A549 (cell line): ENCODE measurements around the gene PTPN4. TPM values are rescaled to one million over a fixed set of nuclear protein-coding genes. Genes with fewer than 3 reads are reported as not detected.
A peak's percentile ranks its signal among the peaks of the same experiment; 100 is the strongest.

ENCODE experiments used
- ATAC-seq, 2 experiments: fragments of 200-7000 bp in 1 of 2; fragments of >200 bp in 1 of 2; cut with Nextera tagmentation in 1 of 2; cut with Tn5 transposase in 1 of 2; 3 replicates each; pipeline versions ENCODE4 v1.8.0 to v1.9.1; 2018 to 2020; ENCODE audit warnings: mild to moderate bottlenecking in 1 of 2, moderate library complexity in 1 of 2
- CTCF ChIA-PET: fragments of 300-600 bp; sonication (Branson Sonifier 250); formaldehyde crosslinking; extraction: SDS; loops from one replicate; lab custom pipeline; 2021; ENCODE audit warnings: antibody characterized with exemption, inconsistent platforms; lab: Yijun Ruan, JAX
- POLR2A ChIA-PET: fragments of 350-600 bp; formaldehyde crosslinking; extraction: SDS; loops from one replicate; lab custom pipeline; 2021; ENCODE audit warnings: antibody characterized with exemption, inconsistent platforms; lab: Yijun Ruan, JAX
- DNase-seq, 2 experiments: peaks; one replicate each; pipeline versions ENCODE4 v3.0.0 to v3.0.0-alpha.2; 2011 to 2016; ENCODE audit warnings: low read depth in 1 of 2, low spot score in 1 of 2
- FAIRE-seq: peaks from 2 replicates; lab custom pipeline; 2011; peaks lifted over from hg19 to GRCh38; lab: Jason Lieb, UNC
- H3K27ac ChIP-seq, 2 experiments: fragments of >200 bp; sonication (Bioruptor Twin); formaldehyde crosslinking; 3 replicates each; pipeline ENCODE4 v1.5.1; 2016 to 2017
- H3K4me1 ChIP-seq: fragments of >200 bp; sonication (Bioruptor Twin); formaldehyde crosslinking; 3 replicates; pipeline ENCODE4 v1.6.1; 2016
- H3K4me2 ChIP-seq: fragments of >200 bp; sonication (Bioruptor Twin); formaldehyde crosslinking; 3 replicates; pipeline ENCODE4 v1.6.1; 2016
- H3K4me3 ChIP-seq: fragments of >200 bp; sonication (Bioruptor Twin); formaldehyde crosslinking; 3 replicates; pipeline ENCODE4 v1.5.1; 2016
- H3K9me3 ChIP-seq: fragments of >200 bp; sonication (Bioruptor Twin); formaldehyde crosslinking; 3 replicates; pipeline ENCODE4 v1.6.1; 2016
- BCL3 ChIP-seq: fragments of >200 bp; sonication (Bioruptor Twin); formaldehyde crosslinking; IDR thresholded peaks from 3 replicates; pipeline ENCODE4 v1.6.1; 2016
- BHLHE40 ChIP-seq: IDR thresholded peaks from 2 replicates; pipeline ENCODE4 v1.6.1; 2012; ENCODE audit warnings: low read depth, low read length, inconsistent platforms
- CEBPB ChIP-seq, 2 experiments: fragments of >200 bp in 1 of 2; sonication (Bioruptor Twin) in 1 of 2; formaldehyde crosslinking in 1 of 2; IDR thresholded peaks; 2 replicates each; pipeline ENCODE4 v1.6.1; 2012 to 2016
- CHD2 ChIP-seq: fragments of 150-350 bp; IDR thresholded peaks from 2 replicates; pipeline ENCODE4 v1.6.1; 2014; ENCODE audit warnings: low read length; ENCODE audit not compliant: partially characterized antibody
- EHF ChIP-seq: fragments of 250-450 bp; sonication (Bioruptor Pico); IDR thresholded peaks from 2 replicates; pipeline ENCODE4 v1.5.0; 2020; ENCODE audit warnings: mild to moderate bottlenecking
- EP300 ChIP-seq, 2 experiments: fragments of >200 bp; sonication (Bioruptor Twin); formaldehyde crosslinking; IDR thresholded peaks; 2 replicates in 1 of 2; 3 replicates in 1 of 2; pipeline ENCODE4 v1.6.1; 2016 to 2017
- FOSB ChIP-seq: fragments of 250-450 bp; sonication (Bioruptor Pico); IDR thresholded peaks from 2 replicates; pipeline ENCODE4 v1.5.0; 2020; ENCODE audit warnings: mild to moderate bottlenecking, moderate library complexity
- FOXS1 ChIP-seq: fragments of 250-450 bp; sonication (Bioruptor Pico); IDR thresholded peaks from 2 replicates; pipeline ENCODE4 v1.5.0; 2020; ENCODE audit warnings: mild to moderate bottlenecking, moderate library complexity
- GATA3 ChIP-seq: IDR thresholded peaks from 2 replicates; pipeline ENCODE4 v1.6.1; 2012; ENCODE audit warnings: borderline replicate concordance
- HDAC2 ChIP-seq: fragments of 200-600 bp; sonication (generic); IDR thresholded peaks from 2 replicates; pipeline ENCODE4 v1.6.1; 2016
- JUN ChIP-seq, 2 experiments: fragments of >200 bp; sonication (Bioruptor Twin); formaldehyde crosslinking; IDR thresholded peaks; 2 replicates in 1 of 2; 3 replicates in 1 of 2; pipeline ENCODE4 v1.6.1; 2016 to 2017
- KDM1A ChIP-seq: fragments of 200-600 bp; sonication (generic); IDR thresholded peaks from 2 replicates; pipeline ENCODE4 v1.6.1; 2016; ENCODE audit warnings: low read depth, mild to moderate bottlenecking
- KDM5A ChIP-seq: fragments of 200-600 bp; sonication (generic); IDR thresholded peaks from 2 replicates; pipeline ENCODE4 v1.6.1; 2016; ENCODE audit warnings: antibody characterized with exemption, mild to moderate bottlenecking
- NFE2L2 ChIP-seq: fragments of 150-350 bp; conservative IDR thresholded peaks from 2 replicates; pipeline ENCODE4 v1.6.1; 2014; ENCODE audit warnings: low read length
- PBX3 ChIP-seq: IDR thresholded peaks from 2 replicates; pipeline ENCODE4 v1.6.1; 2012
- PHF8 ChIP-seq: fragments of 200-600 bp; sonication (generic); IDR thresholded peaks from 2 replicates; pipeline ENCODE4 v1.6.1; 2016; ENCODE audit warnings: low read depth, mild to moderate bottlenecking, antibody characterized with exemption, moderate library complexity, borderline replicate concordance
- RAD21 ChIP-seq, 2 experiments: fragments of >200 bp in 1 of 2; sonication (Bioruptor Twin) in 1 of 2; formaldehyde crosslinking in 1 of 2; IDR thresholded peaks in 1 of 2; conservative IDR thresholded peaks in 1 of 2; 2 replicates in 1 of 2; 3 replicates in 1 of 2; pipeline ENCODE4 v1.6.1; 2012 to 2018; ENCODE audit warnings: inconsistent platforms in 1 of 2
- RARB ChIP-seq: fragments of 250-450 bp; sonication (Bioruptor Pico); IDR thresholded peaks from 2 replicates; pipeline ENCODE4 v1.8.0; 2021; ENCODE audit warnings: mild to moderate bottlenecking, moderate library complexity
- RCOR1 ChIP-seq: fragments of 150-350 bp; IDR thresholded peaks from 2 replicates; pipeline ENCODE4 v1.6.1; 2014; ENCODE audit warnings: antibody characterized with exemption, low read length, low read depth
- SREBF2 ChIP-seq: fragments of 450-650 bp; IDR thresholded peaks from 2 replicates; pipeline ENCODE4 v1.6.1; 2014; ENCODE audit warnings: mild to moderate bottlenecking, moderate library complexity
- TP53 ChIP-seq: fragments of 250-450 bp; sonication (Bioruptor Pico); IDR thresholded peaks from 2 replicates; pipeline ENCODE4 v1.5.0; 2021; ENCODE audit warnings: mild to moderate bottlenecking, moderate library complexity
- ZFP36 ChIP-seq: fragments of 450-650 bp; IDR thresholded peaks from 2 replicates; pipeline ENCODE4 v1.6.1; 2014; ENCODE audit warnings: borderline replicate concordance; ENCODE audit not compliant: partially characterized antibody
- WGBS: methylation state at CpG from one replicate; pipeline ENCODE4 v1.1.6; 2017; ENCODE audit errors: missing lambda C conversion rate; 5-methylcytosine and 5-hydroxymethylcytosine counted together
- polyA plus RNA-seq, 4 experiments: library from polyadenylated mRNA; depleted of rRNA in 3 of 4; stranded (reverse); fragments of >200 nt; fragmentation: RNase III in 1 of 4; extraction: RNeasy Plus Mini Kit Qiagen cat#74134 plus additional on column Dnase treatment in 1 of 4; gene quantifications; 2 replicates in 3 of 4; 3 replicates in 1 of 4; pipeline ENCODE4 v1.2.3, GENCODE V29; 2011 to 2017

PTPN4 gene
- polyA plus RNA-seq, 2 of the 4 experiments (the other 2 are of a cell fraction), result 14.5 to 36.6 TPM

- WGBS, result 85% methylated on average over 3 of the region's 3 CpGs
- no peak for FAIRE-seq
- no peaks in the 10 kb centered on the region for H3K9me3 ChIP-seq
- TF ChIP-seq JUN (IDR thresholded peaks at IDR 0.05) (no peak), CEBPB (IDR thresholded peaks at IDR 0.05) (peak in 1 of 2 experiments; percentile 62; a peak in 3 of 4 replicates)
- no peak overlapping the region for H3K27ac ChIP-seq
- no peak overlapping the region for H3K4me3 ChIP-seq
- no peaks in the 10 kb centered on the region for H3K4me1 ChIP-seq
- DNase-seq, result no peak
- no peak overlapping the region for H3K4me2 ChIP-seq
- no peak; a peak in 1 of 6 replicates for ATAC-seq
- CTCF ChIA-PET, result interaction anchor here (0.6 kb wide), 1 partner anchor 234 kb away, joined by 3 read pairs; no protein-coding TSS in a partner anchor
- POLR2A ChIA-PET, result no interaction called here
Measured at GRCh38 chr2:119941981-119942513, 182.3 kb downstream of the PTPN4 start.

- no peak for ATAC-seq
- no peak for DNase-seq
- no peak for TF ChIP-seq SREBF2
- TF ChIP-seq RAD21 (conservative IDR thresholded peaks at IDR 0.05 in 1 of 2, IDR thresholded peaks at IDR 0.05 in 1 of 2), result no peak
- TF ChIP-seq HDAC2, result no peak
- no peak for TF ChIP-seq BCL3
- TF ChIP-seq ZFP36, result no peak
- CTCF ChIA-PET, result interaction anchor here (0.5 to 1.1 kb wide), 3 partner anchors 15 to 232 kb away, joined by 3 to 5 read pairs (median 3); no protein-coding TSS in a partner anchor
- no peak for FAIRE-seq
- Histone ChIP-seq H3K4me2 (no peak overlapping the region), H3K4me3 (no peak overlapping the region), H3K9me3 (no peaks in the 10 kb centered on the region), H3K27ac (no peak overlapping the region), H3K4me1 (no peaks in the 10 kb centered on the region)
- POLR2A ChIA-PET, result no interaction called here
Measured at GRCh38 chr2:119943058-119943457, 183.3 kb downstream of the PTPN4 start.

GRCh38 chr2:119947535-119947934, 187.8 kb downstream of the PTPN4 start:
- WGBS, result 89% methylated on average over 1 of the region's 1 CpG
- Histone ChIP-seq H3K4me2 (no peak overlapping the region), H3K4me1 (no peaks in the 10 kb centered on the region), H3K4me3 (no peak overlapping the region), H3K27ac (no peak overlapping the region), H3K9me3 (no peaks in the 10 kb centered on the region)
- POLR2A ChIA-PET, result no interaction called here
- ATAC-seq (no peak), FAIRE-seq (no peak), DNase-seq (no peak)
- CTCF ChIA-PET, result no interaction called here
- TF ChIP-seq GATA3, result no peak

GRCh38 chr2:119950966-119951365, 191.2 kb downstream of the PTPN4 start:
- DNase-seq (no peak), FAIRE-seq (no peak), ATAC-seq (no peak)
- ChIA-PET POLR2A (no interaction called here), CTCF (no interaction called here)
- no peak overlapping the region for H3K27ac ChIP-seq
- 87% methylated on average over 2 of the region's 2 CpGs for WGBS
- 0 out of 3 replicates have a peak, but pooled peaks cover under 1% of the 10 kb centered on the region for H3K9me3 ChIP-seq
- no peak overlapping the region for H3K4me2 ChIP-seq
- H3K4me3 ChIP-seq, result no peak overlapping the region
- no peak for TF ChIP-seq RAD21 (conservative IDR thresholded peaks at IDR 0.05 in 1 of 2, IDR thresholded peaks at IDR 0.05 in 1 of 2)
- no peak for TF ChIP-seq KDM1A
- no peak for TF ChIP-seq EHF (CRISPR knock-in tag)
- no peak for TF ChIP-seq CHD2
- no peak for TF ChIP-seq TP53 (CRISPR knock-in tag)
- no peak for TF ChIP-seq KDM5A
- TF ChIP-seq EP300 (IDR thresholded peaks at IDR 0.05), result no peak
- TF ChIP-seq PBX3, result no peak
- TF ChIP-seq CEBPB (IDR thresholded peaks at IDR 0.05), result no peak
- TF ChIP-seq FOXS1 (CRISPR knock-in tag), result no peak
- no peak for TF ChIP-seq RCOR1
- no peak for TF ChIP-seq RARB
- no peak for TF ChIP-seq FOSB (CRISPR knock-in tag)
- TF ChIP-seq NFE2L2, result no peak
- no peak for TF ChIP-seq PHF8
- TF ChIP-seq BHLHE40, result no peak
- no peaks in the 10 kb centered on the region for H3K4me1 ChIP-seq
